Loucy (cell line): ENCODE results near the gene DPF1.

ENCODE experiments used
- CTCF ChIP-seq: fragments of 200-600 bp; sonication (generic); conservative IDR thresholded peaks from 2 replicates; pipeline ENCODE4 v1.5.1; 2014; ENCODE audit warnings: mild to moderate bottlenecking, antibody characterized with exemption, low read length
- EZH2phosphoT487 ChIP-seq: fragments of 200-600 bp; IDR thresholded peaks from 2 replicates; pipeline ENCODE4 v1.6.1; 2018; ENCODE audit warnings: antibody characterized with exemption, mild to moderate bottlenecking, moderate library complexity, borderline replicate concordance

DNA sequence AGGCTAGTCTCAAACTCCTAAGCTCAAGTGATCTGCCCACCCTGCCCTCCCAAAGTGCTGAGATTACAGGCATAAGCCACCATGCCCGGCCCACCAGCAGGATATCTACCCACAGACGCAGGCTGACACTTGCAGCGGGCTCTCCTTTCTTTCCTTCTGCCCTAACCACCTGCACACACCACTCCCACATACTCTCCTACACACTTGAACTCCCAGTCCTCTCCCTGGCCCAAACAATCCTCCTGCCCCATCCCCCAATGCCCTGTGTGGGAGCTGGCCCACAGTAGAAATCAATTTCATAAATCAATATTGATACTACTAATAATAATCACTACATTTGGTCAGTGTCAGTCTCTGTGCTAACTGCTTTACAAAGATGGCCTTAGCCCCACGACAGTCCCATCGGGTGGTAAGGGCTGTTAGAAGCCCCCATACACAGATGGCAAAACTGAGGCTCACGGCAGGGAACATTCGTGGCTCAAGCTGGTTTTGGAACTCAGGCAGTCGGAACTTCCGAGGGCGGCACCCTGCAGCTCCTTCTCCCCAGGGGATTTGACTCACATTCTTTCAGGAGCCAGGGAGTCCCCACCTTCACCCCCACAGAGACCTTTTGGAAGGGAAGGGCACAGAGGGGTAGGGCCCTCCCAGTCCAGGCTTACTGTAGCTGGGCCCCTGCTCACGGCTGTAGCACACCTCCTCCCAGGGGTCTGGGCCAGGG, 3.4 kb upstream of the DPF1 start:
- TF ChIP-seq EZH2phosphoT487 = no peak
- no peak for TF ChIP-seq CTCF
